NCI-H446 treated with DMSO at 0.1 percent for 48 hours (cell line): Measurements from ENCODE around the gene MICAL2.

Source experiments
- DNase-seq: peaks from one replicate; lab custom pipeline; 2025; lab: John Stamatoyannopoulos, UW

The MICAL2 gene

GRCh38 chr11:12271826-12272366, 161.5 kb downstream of the MICAL2 start:
- no peak for DNase-seq

- DNase-seq: no peak
Observed at GRCh38 chr11:12272821-12273617, 162.6 kb downstream of the MICAL2 start.

- no peak for DNase-seq
Observed at GRCh38 chr11:12273618-12273995, 163.2 kb downstream of the MICAL2 start.

GRCh38 chr11:12274056-12274455, 163.7 kb downstream of the MICAL2 start:
- DNase-seq: no peak

DNA sequence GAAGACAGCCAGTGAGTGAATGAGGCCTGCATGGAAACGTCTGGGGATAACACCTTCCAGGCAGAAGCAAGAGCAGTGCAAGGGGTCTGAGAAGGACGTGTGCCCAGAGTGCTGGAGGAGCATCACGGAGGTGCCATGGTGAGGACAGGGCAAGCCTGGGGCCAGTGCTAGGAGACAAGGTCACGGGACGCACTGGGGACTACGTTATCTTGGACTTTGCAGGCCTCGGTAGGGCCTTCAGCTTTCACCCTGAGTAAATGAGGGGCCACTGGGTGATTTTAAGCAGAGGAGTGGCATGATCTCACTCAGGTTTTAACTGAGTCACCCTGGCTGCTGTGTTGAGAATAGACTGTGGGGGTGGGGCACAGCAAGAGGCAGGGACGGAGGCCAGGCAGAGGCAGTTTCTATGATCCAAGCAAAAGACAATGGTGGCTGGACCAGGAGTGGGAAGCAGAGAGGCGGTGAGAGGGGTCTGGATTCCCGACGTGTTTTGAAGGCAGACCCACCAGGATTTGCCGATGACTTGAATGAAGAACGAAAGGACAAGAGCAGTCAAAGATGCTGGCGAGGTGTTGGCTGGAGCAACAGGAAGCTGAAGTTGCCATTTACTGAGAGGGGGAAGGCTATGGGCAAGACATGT, 164.3 kb downstream of the MICAL2 start:
- DNase-seq: no peak

DNA sequence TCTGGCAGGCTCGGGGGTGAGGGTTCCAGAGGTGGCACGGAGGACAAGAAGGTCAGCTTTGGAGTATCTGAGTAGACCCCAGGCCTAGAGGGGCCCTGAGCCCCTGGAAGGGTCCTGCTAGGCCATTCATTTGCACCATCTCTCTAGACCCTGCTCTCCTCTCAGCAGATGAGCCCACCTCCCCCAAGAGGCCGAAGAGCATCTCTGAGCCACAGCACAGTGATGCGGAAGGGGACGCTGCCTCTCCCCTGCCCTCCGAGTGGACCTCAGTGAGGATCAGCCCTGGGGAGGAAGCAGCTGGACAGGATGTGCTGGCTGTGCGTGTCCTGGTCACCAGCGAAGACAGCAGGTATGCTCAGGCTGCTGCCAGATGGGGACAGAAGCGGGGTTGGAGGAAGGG, 165.4 kb downstream of the MICAL2 start:
- DNase-seq: no peak

GRCh38 chr11:12276356-12276755, 166.0 kb downstream of the MICAL2 start:
- DNase-seq: no peak

GRCh38 chr11:12276831-12277475, 166.6 kb downstream of the MICAL2 start:
- DNase-seq: no peak

DNA sequence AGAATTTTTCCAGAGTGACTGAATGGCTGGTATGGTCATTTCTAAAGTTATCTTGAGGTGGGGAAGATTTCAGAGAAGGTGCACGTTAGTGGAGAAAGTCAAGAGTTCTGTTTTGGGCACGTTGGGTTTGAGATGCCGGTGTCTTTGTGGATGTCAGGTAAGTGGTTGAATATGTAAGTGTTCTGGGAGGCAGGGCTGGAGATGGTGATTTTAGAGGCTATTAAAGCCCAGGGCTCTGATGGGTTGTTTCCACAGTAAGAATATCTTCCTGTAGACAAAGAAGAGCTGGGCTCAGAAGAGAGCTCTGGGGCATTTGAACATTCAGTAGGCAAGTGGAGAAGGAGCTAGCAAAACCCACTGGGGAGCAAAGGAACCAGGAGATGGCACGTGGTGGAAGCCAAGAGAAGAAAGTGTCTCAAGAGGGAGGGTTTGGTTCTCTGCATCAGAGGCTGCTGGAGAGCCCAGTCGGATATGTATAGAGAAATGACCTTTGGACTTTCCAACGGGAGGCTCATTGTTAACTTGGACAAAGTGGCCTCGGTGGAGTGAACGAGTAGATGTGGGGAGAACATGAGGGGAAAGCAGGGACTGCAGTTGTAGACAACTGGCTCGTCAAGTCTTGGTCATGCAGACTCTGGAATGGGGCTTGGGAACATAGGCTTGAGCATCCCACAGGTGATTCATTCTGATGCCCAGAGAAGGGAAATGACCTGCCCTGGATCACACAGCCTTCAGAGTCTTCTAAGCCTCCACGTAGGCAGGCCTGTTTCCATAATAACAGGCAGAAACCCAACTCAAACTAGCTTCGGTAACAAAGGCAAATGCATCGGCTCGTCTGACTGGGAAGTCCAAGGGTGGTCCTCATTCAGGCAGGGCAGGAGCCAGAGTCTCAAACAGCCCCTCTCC, 168.6 kb downstream of the MICAL2 start:
- DNase-seq: no peak

GRCh38 chr11:12279672-12280108, 169.3 kb downstream of the MICAL2 start:
- no peak for DNase-seq

- no peak for DNase-seq
Observed at GRCh38 chr11:12280199-12280837, 169.9 kb downstream of the MICAL2 start.

DNA sequence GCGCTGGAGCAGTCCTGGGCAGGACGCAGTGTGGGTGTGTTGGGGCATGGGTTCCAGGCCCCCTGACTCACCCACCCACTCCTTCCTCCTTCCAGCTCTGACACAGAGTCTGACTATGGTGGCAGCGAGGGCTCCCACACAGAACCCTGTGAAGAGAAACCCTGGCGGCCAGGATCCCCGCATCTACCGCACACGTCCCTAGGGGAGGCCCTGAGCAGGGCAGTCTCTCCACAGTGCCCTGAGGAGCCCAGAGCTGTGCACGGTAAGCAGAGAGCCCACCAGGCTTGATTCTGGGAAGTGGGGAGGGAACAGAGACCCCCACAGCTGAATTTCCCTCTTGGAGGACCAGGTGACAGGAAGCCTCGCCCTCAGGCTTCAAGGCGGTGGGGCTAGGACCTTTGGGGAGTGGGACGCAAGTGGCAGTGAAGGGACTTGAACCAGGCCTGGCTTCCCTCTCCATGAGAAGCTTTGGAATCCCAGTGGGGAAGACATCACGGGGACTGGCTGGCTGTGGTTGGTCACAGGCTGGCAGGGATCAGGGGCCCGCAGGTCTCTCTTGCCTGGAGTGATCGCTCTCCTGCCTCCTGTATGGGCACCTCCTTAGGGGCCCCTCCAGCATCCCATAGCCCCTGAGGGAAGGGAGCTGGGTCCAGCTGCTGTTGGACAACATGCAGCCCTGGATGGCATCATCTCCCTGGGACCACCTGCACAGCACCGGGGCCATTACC, 170.6 kb downstream of the MICAL2 start:
- DNase-seq: no peak

GRCh38 chr11:12281571-12282478, 171.4 kb downstream of the MICAL2 start:
- DNase-seq: peak; percentile 44

DNA sequence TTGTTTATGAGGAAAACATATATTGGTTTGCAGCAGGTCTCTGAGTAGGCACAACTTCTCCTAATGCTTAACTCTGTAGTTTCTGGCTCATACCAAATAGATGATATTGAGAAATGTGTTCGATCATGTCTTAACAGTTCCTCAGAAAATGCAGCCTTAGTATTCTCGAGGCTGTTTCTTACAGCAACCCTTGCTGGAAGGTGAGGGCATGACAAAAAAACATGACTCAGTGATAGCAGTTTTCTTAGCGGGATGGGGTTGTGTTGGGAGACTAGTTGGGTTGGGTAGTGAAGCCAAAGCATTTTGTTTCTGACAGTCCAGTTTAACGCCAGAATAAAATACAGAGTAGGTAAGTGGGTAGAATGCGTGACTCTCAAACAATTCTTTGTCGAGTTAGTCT, 172.3 kb downstream of the MICAL2 start:
- no peak for DNase-seq

DNA sequence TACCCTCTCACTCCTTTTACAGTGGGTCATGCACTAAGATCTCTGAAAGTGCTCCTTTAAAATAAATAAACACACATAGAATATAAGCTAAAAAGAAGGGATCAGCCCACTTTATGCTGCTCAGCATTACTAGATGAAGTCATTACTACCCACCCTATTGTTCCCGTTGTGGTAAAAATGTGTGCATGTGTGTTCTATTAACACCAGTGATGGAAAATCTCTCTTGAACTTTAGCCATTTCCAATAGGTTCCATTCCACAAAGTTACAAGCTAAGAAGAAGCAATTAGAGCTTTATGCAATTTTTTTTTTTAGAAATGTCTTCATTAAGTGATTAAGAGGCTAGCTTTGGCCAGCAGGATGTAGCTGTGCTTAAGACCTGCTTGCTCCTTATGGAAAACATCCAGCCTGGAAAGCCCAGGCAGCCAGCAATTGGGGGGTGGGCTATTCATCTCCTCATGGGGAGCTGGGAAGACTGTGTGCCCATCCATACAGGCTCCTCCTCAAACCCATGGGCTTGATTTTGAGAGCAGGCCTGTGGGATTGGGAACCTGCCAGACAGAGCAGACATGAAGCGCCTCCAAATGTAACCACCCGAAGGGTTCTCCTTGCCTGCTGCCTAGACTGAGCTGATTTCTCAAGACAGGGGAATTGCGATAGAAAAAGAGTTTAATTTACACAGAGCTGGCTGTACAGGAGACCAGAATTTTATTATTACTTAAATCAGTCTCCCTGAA, 174.1 kb downstream of the MICAL2 start:
- no peak for DNase-seq

- no peak for DNase-seq
Observed at GRCh38 chr11:12285106-12285505, 174.7 kb downstream of the MICAL2 start.

GRCh38 chr11:12285811-12286222, 175.4 kb downstream of the MICAL2 start:
- DNase-seq: no peak

GRCh38 chr11:12286606-12287005, 176.2 kb downstream of the MICAL2 start:
- no peak for DNase-seq

- peak; percentile 47 for DNase-seq
Observed at GRCh38 chr11:12287009-12287373, 176.6 kb downstream of the MICAL2 start.
